Activated CD4-positive, alpha-beta T cell treated with anti-CD3 and anti-CD28 coated beads, Interleukin-2, amount 50 U/mL, for 16 hours (primary cell): Measurements from ENCODE around the gene ERCC6L2.
A peak's percentile ranks its signal among the peaks of the same experiment; 100 is the strongest.

Experiments
- DNase-seq: peaks from one replicate; pipeline ENCODE4 v3.0.0-alpha.2; 2020

Gene ERCC6L2

DNA sequence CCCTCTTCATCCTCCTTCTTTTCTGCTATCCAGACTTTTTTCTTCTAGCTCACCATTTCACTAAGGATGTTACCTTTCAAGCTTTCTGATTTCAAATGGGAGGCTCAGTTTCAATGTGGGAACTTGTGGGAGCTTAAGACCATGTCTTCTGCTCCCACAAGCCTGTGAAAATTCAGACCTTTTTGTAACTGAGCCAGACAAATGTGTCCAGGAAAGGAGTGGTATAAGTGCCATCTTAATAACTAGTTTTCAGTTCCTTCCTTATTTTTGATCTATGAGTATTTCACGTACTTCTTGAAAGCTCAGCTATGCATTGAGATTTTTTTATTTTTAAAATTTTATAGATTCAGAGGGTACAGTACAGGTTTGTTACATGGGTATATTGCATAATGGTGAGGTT, 4.6 kb upstream of the ERCC6L2 start:
- DNase-seq = no peak

GRCh38 chr9:95874303-95874988, 1.0 kb upstream of the ERCC6L2 start:
- DNase-seq = no peak

DNA sequence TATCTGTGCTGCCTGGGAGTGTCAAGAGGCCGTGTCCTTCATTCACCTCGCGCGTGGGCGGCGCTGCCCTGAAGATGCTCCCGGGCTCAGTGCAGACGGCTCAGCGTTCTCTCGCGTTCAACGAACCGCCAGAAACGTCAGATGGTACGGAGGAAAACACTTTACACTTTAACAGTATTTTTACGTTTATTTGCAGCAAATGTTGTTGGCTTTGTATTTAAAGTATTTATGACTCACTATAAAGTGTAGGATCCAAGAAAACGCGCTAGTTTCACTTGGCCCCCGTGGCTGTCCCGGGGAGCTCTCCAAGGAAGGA, 544 bp upstream of the ERCC6L2 start:
- DNase-seq = peak; percentile 43

DNA sequence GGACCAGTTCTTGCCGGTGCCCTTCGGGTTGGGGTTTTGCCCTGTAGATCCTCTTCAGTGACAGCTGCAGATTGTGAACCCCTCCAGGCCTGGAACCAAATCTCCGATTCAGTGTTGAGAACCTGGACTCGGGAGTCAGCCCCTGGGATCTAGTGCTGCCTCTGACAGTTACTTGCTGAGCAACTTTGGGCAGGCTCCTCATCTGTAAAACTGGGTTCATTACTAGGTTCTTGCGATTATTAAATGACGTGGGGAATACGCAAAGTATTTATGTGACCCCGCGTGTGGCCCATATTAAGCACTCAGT, 600 bp downstream of the ERCC6L2 start:
- no peak for DNase-seq

DNA sequence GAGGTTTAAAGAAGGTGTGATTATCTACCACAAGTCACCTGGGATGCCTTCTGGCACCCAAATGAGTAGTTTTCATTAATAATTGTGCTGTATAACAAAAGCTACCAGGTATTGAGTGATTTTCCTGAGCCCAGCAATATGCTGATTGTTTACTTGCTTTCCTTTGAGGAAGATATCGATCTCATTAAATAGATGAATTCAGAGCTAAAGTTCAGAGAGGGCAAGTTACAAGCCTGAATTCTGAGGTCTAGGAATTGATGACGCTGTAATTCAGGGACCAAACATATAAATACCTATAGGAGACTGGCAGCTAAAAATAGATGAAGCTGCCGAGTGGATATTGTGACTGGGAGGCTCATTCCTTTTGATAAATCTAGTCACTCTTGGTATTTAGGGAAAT, 1.1 kb downstream of the ERCC6L2 start:
- no peak for DNase-seq

- DNase-seq = no peak
These were observed 2.5 kb downstream of the ERCC6L2 start for GRCh38 chr9:95877984-95878383.

DNA sequence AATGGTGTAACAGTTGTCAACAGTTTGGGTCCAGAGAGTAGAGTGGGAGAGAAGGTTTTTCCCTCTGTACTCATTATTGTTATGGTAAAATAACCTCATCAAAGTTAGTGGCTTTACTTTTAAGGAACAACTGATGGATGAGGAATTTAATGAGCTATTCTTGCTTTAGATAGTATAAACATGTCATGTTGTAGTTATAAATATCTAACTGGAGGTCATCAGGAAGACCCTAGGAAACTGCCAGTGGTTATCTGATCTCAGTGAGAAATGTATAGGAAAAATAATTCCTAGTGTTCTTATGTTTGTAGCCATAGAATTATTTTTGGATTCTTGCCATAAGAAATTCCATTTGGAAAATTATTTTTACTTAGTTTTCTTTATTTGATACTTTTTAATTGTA, 4.1 kb downstream of the ERCC6L2 start:
- DNase-seq = no peak

DNA sequence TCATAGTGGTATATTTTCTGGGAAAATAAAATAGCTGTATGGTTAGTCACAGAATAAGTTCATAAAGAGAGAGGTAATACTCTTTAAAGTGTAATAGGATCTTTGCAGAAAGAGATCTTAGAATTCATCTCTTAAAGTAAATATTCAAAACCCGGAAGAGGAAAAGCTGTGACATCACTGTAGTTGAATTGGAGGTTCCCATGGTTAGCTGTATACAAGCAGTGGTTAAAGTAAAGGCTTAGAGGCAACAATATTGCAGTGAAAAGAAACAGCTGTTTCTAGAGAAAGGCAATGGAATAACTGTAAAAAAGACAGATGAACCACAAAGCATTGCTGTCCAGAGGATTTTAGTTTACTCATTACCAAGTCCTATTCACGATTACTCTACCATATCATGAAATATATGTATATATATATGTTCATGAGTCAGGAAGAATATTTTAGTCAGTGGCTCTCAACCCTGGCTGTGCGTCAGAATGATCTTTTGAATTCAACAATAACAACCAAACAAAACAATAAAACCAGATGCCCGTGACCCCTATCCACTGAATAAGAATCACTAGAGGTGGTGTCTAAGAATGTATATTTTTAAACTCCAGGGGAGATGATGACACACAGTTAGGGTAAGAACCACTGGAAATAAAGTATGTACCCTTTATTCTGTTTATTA, 4.7 kb downstream of the ERCC6L2 start:
- no peak for DNase-seq

GRCh38 chr9:95887926-95888497, 12.5 kb downstream of the ERCC6L2 start:
- no peak for DNase-seq

- DNase-seq = no peak
These were observed 15.1 kb downstream of the ERCC6L2 start for GRCh38 chr9:95890594-95890993.

- no peak for DNase-seq
These were observed 15.7 kb downstream of the ERCC6L2 start for GRCh38 chr9:95891067-95891671.

DNA sequence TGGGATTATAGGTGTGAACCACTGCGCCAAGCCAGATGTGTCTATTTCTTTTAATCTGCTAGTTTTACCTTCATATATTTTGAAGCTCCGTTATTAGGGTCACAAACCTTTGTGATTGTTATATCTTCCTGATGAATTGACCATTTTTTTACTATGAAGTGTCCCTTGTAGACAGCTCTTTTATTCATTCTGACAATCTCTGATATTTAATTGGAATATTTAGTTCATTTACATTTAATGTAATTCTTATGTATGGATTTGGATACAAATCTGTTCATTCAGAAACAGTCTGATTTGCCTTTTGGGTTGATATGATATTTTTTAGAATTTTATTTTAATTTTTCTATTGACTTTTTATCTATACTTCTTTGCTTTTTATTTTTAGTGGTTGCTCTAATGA, 17.2 kb downstream of the ERCC6L2 start:
- DNase-seq = no peak

- DNase-seq = no peak
These were observed 21.1 kb downstream of the ERCC6L2 start for GRCh38 chr9:95896580-95896979.

GRCh38 chr9:95901506-95901905, 26.0 kb downstream of the ERCC6L2 start:
- DNase-seq = no peak

GRCh38 chr9:95903398-95903797, 27.9 kb downstream of the ERCC6L2 start:
- DNase-seq = no peak

GRCh38 chr9:95907794-95908193, 32.3 kb downstream of the ERCC6L2 start:
- DNase-seq = no peak

DNA sequence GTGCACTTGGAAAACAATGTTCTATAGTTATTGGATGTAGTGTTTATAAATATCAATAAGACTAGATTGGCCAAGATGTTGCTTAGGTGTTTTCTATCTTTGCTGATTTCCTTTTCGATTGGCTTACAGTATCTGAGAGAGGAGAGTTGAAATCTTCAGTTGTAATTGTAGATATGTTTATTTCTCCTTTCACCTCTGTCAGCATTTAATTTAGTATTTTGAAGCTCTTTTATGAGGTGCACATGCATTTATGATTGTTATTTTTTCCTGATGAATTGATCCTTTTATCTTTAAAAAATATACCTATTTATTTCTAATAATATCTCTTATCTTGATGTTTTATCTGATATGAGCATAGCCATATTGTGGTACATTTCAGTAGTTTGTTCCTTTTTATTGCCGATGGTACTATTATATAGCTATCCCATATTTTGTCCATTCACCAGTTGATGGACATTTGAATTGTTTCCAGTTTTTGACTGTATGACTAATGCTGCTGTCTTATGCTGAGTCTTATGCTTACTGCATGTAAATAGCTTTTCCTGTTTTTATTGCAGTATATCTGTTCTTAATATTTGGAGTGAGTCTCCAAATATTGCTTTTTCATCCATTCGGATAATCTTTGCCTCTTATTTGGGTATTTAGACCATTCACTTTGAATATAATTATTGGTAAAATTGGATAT, 34.7 kb downstream of the ERCC6L2 start:
- DNase-seq = no peak

GRCh38 chr9:95910770-95911340, 35.4 kb downstream of the ERCC6L2 start:
- DNase-seq = no peak

DNA sequence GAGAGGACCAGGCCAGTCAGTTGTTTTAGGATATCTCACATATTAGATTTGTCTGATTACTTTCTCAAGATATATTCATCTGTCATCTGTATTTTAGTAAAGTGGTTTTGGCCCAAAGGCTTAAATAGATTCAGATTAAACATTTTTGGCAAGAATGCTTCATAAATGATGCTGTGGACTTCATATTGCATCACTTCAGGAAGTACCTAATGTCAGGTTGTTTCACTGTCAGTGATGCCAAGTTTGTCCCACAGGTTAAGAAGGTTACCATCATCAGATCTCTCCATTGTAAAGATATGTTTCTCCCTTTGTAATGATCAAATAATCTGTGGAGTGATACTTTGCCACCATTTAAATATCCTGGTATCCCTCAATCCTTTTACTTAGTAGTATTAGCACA, 37.3 kb downstream of the ERCC6L2 start:
- no peak for DNase-seq

DNA sequence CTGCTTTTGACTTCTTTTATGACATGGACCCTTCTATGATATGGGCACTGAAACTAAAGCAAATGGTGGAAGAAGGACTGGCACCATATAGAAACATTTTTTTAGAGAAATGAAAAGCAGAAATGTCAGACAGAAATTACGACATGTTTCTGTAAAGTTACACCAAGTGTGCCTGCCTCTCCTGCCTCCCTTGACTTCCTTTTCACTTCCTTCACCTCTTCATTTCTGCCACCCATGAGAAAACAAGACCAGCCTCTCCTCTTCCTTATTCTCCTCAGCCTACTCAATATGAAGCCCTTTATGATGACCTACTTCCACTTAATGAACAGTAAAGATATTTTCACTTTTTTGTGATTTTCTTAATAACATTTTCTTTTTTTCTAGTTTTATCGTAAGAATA, 44.5 kb downstream of the ERCC6L2 start:
- DNase-seq = no peak

DNA sequence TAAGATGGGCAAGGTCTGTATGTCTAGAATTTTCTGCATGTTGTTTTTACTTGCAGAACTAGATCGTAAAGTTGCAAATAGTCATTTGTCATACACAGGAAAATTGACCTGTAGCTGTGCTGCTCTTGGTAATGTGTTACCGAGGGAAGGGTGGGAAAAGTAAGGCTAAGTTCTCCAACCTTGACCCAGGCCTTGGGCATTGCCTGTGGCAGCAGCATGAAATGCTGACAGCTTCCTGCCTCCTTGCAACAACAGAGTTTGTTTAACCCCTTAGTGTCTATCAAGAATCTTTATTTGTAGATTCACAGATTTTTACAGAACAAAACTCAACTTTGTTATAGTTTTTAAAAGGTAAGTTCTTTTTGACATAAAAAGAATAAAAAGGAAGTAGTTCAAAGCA, 48.3 kb downstream of the ERCC6L2 start:
- DNase-seq = no peak

DNA sequence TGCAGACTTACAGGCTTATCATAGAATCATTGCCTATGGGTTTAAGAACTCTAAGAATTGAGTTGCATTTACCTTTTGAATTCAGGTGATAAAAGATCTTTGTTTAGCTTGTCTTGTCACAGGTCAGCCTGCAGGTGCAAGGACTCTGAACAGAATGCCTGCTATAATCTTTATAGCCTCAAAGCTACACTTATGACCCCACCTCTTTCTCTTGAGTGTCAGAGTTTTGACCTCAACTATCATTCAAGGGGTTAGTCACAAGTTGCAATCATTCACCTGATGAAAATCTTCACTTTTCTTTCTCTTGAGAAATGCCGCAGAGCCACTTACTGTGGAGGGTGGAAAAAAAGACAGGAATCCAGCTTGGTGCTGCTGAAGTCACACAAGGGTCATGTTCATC, 49.5 kb downstream of the ERCC6L2 start:
- no peak for DNase-seq

- DNase-seq = no peak
These were observed 51.9 kb downstream of the ERCC6L2 start for GRCh38 chr9:95927271-95928004.
